Ishikawa (cell line): ENCODE measurements around the gene ZNF644.

Experiments used
- CEBPB ChIP-seq: IDR thresholded peaks from 2 replicates; pipeline ENCODE4 v1.6.1; 2012
- CREB1 ChIP-seq: IDR thresholded peaks from 2 replicates; pipeline ENCODE4 v1.6.1; 2012; ENCODE audit warnings: low read depth
- EGR1 ChIP-seq: IDR thresholded peaks from 2 replicates; pipeline ENCODE4 v1.6.1; 2012
- EP300 ChIP-seq: IDR thresholded peaks from 2 replicates; pipeline ENCODE4 v1.6.1; 2012; ENCODE audit warnings: borderline replicate concordance
- FOXM1 ChIP-seq: IDR thresholded peaks from 2 replicates; pipeline ENCODE4 v1.6.1; 2012; ENCODE audit warnings: low read depth, borderline replicate concordance
- MAX ChIP-seq: IDR thresholded peaks from 2 replicates; pipeline ENCODE4 v1.6.1; 2012
- NFIC ChIP-seq: IDR thresholded peaks from 2 replicates; pipeline ENCODE4 v1.6.1; 2012
- RAD21 ChIP-seq: IDR thresholded peaks from 2 replicates; pipeline ENCODE4 v1.6.1; 2012; ENCODE audit warnings: low read depth
- REST ChIP-seq: IDR thresholded peaks from 2 replicates; pipeline ENCODE4 v1.6.1; 2012; ENCODE audit warnings: low read depth, mild to moderate bottlenecking
- TAF1 ChIP-seq: IDR thresholded peaks from 2 replicates; pipeline ENCODE4 v1.6.1; 2012; ENCODE audit warnings: low read depth, mild to moderate bottlenecking
- TCF12 ChIP-seq: IDR thresholded peaks from 2 replicates; pipeline ENCODE4 v1.6.1; 2012; ENCODE audit warnings: low read depth
- TEAD4 ChIP-seq: IDR thresholded peaks from 2 replicates; pipeline ENCODE4 v1.6.1; 2012
- YY1 ChIP-seq: IDR thresholded peaks from 2 replicates; pipeline ENCODE4 v1.6.1; 2012; ENCODE audit warnings: low read depth
- ZBTB7A ChIP-seq: IDR thresholded peaks from 2 replicates; pipeline ENCODE4 v1.6.1; 2012; ENCODE audit warnings: low read depth
- TF ChIP-seq, protein P1 (sequence below): IDR thresholded peaks from 2 replicates; pipeline ENCODE4 v1.6.1; 2012

ZNF644 gene

DNA sequence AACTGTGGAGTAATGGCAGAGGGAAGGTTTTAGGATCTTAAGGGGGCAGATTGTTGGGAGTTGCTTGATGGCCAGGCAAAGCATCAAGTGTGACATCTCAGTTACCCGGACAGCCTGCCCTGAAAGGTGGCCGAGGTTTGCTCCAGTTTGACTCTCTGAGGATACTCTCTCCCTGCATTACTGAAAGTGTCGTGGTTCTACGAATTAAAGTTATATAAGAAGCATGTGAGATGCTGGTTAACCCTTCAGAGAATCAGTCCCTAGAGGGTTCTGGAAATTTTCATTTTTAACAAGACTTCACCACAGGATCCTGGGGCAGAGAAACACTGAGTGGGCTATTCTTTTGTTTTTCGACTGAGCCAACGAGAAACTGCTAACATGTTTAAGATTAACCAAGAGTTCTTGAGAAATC is 689 bp upstream of the ZNF644 start:
- TF ChIP-seq ZBTB7A, result no peak
- TF ChIP-seq, protein P1, sequence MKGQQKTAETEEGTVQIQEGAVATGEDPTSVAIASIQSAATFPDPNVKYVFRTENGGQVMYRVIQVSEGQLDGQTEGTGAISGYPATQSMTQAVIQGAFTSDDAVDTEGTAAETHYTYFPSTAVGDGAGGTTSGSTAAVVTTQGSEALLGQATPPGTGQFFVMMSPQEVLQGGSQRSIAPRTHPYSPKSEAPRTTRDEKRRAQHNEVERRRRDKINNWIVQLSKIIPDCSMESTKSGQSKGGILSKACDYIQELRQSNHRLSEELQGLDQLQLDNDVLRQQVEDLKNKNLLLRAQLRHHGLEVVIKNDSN, result no peak
- no peak for TF ChIP-seq MAX
- TF ChIP-seq EGR1, result no peak
- no peak for TF ChIP-seq CREB1
- TF ChIP-seq YY1, result no peak
- no peak for TF ChIP-seq EP300
- TF ChIP-seq RAD21, result no peak
- no peak for TF ChIP-seq CEBPB
- TF ChIP-seq FOXM1, result no peak
- no peak for TF ChIP-seq TAF1
- TF ChIP-seq TCF12, result no peak
- TF ChIP-seq REST, result no peak
- TF ChIP-seq TEAD4, result no peak
- TF ChIP-seq NFIC, result no peak

GRCh38 chr1:91020967-91021685 is 709 bp downstream of the ZNF644 start:
- TF ChIP-seq EP300 (no peak), NFIC (no peak), TCF12 (no peak), CEBPB (no peak), EGR1 (no peak), MAX (no peak), ZBTB7A (no peak), CREB1 (no peak), REST (no peak), RAD21 (no peak), TAF1 (no peak; the same call in 1 of the 2 replicates), FOXM1 (no peak), YY1 (peak; percentile 73), TEAD4 (0 out of 2 replicates have a peak, but pooled peaks have one; percentile 12)
- TF ChIP-seq, protein P1, result peak; percentile 81

GRCh38 chr1:91020486-91020885 is 1.3 kb downstream of the ZNF644 start:
- TF ChIP-seq CREB1, result no peak
- no peak for TF ChIP-seq MAX
- no peak for TF ChIP-seq ZBTB7A
- TF ChIP-seq CEBPB, result no peak
- TF ChIP-seq, protein P1, result no peak
- no peak for TF ChIP-seq TAF1
- TF ChIP-seq TCF12, result no peak
- TF ChIP-seq EP300, result no peak
- TF ChIP-seq TEAD4, result no peak
- no peak for TF ChIP-seq REST
- TF ChIP-seq EGR1, result no peak
- TF ChIP-seq FOXM1, result no peak
- TF ChIP-seq YY1, result no peak

DNA sequence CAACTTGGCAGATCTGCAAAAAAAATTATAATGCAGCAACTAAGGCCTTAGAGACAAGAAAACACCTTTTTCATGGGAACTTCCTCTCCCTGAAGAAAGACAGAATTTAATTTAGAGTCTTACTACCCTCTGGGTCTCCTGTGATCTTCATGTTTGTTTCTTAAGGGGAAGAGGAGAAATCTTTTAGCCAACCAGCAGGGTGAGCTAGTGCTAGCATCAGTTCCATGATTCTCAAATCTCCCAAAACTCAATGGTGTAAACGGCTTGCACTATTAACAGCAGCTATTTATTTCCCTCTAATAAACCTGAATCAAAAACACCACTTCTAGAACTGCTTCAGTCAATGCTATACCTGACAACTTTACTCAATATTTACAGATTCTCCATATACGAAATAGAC is 3.8 kb downstream of the ZNF644 start:
- TF ChIP-seq REST (no peak), CREB1 (no peak), YY1 (no peak), EP300 (no peak)
